Astrocyte (in vitro differentiated cells and primary cell): ENCODE measurements around the gene GJB5. TPM values are rescaled to one million over a fixed set of nuclear protein-coding genes. Genes with fewer than 3 reads are reported as not detected.

Source experiments
- DNase-seq: peaks from one replicate; pipeline ENCODE4 v3.0.0-alpha.2; 2010; ENCODE audit warnings: low read depth
- FAIRE-seq: peaks from 2 replicates; lab custom pipeline; 2011; peaks lifted over from hg19 to GRCh38; lab: Jason Lieb, UNC
- H2AFZ ChIP-seq: 2 replicates; pipeline ENCODE4 v1.6.0; 2012; ENCODE audit warnings: low read depth, low read length, inconsistent platforms
- H3K27ac ChIP-seq: 2 replicates; pipeline ENCODE4 v1.5.1; 2011; ENCODE audit warnings: low read depth, low read length, inconsistent platforms
- H3K27me3 ChIP-seq: 2 replicates; pipeline ENCODE4 v1.6.0; 2011; ENCODE audit warnings: low read length, inconsistent platforms; ENCODE audit not compliant: insufficient read depth
- H3K36me3 ChIP-seq: 2 replicates; pipeline ENCODE4 v1.5.1; 2011; ENCODE audit warnings: low read length, inconsistent platforms; ENCODE audit not compliant: insufficient read depth
- H3K4me1 ChIP-seq: 2 replicates; pipeline ENCODE4 v1.5.1; 2011; ENCODE audit warnings: low read length, inconsistent platforms; ENCODE audit not compliant: insufficient read depth
- H3K4me2 ChIP-seq: 2 replicates; pipeline ENCODE4 v1.6.0; 2012; ENCODE audit warnings: low read length, inconsistent platforms
- H3K4me3 ChIP-seq: 2 replicates; pipeline ENCODE4 v1.5.1; 2011; ENCODE audit warnings: low read depth, mild to moderate bottlenecking, low read length, inconsistent platforms; ENCODE audit not compliant: insufficient read depth
- H3K79me2 ChIP-seq: 2 replicates; pipeline ENCODE4 v1.6.0; 2012; ENCODE audit warnings: mild to moderate bottlenecking, low read length, inconsistent platforms; ENCODE audit not compliant: insufficient read depth
- H3K9ac ChIP-seq: 2 replicates; pipeline ENCODE4 v1.6.0; 2012; ENCODE audit warnings: mild to moderate bottlenecking, low read length, inconsistent platforms
- H3K9me3 ChIP-seq: 2 replicates; pipeline ENCODE4 v1.5.1; 2012; ENCODE audit warnings: low read depth, mild to moderate bottlenecking, low read length, inconsistent platforms; ENCODE audit not compliant: insufficient read depth
- H4K20me1 ChIP-seq: 2 replicates; pipeline ENCODE4 v1.6.0; 2012; ENCODE audit warnings: low read length, inconsistent platforms; ENCODE audit not compliant: insufficient read depth
- H3K27ac Mint-ChIP-seq: one replicate; pipeline ENCODE4 v1.8.0; 2021; ENCODE audit warnings: mild to moderate bottlenecking, mixed read lengths; ENCODE audit not compliant: unreplicated experiment
- H3K27me3 Mint-ChIP-seq: one replicate; pipeline ENCODE4 v1.8.0; 2021; ENCODE audit warnings: low read depth, mixed read lengths; ENCODE audit not compliant: unreplicated experiment
- H3K36me3 Mint-ChIP-seq: one replicate; pipeline ENCODE4 v1.8.0; 2021; ENCODE audit warnings: low read depth, mixed read lengths; ENCODE audit not compliant: unreplicated experiment
- H3K4me1 Mint-ChIP-seq: one replicate; pipeline ENCODE4 v1.8.0; 2021; ENCODE audit warnings: low read depth, mixed read lengths; ENCODE audit not compliant: unreplicated experiment
- H3K4me3 Mint-ChIP-seq: one replicate; pipeline ENCODE4 v1.8.0; 2021; ENCODE audit warnings: mild to moderate bottlenecking, moderate library complexity, mixed read lengths; ENCODE audit not compliant: unreplicated experiment
- H3K9me3 Mint-ChIP-seq: one replicate; pipeline ENCODE4 v1.8.0; 2021; ENCODE audit warnings: mild to moderate bottlenecking, mixed read lengths; ENCODE audit not compliant: unreplicated experiment
- CTCF ChIP-seq: IDR thresholded peaks from 2 replicates; pipeline ENCODE4 v1.5.1; 2011; ENCODE audit warnings: low read depth, mild to moderate bottlenecking, inconsistent platforms, low read length, moderate library complexity; ENCODE audit not compliant: insufficient read depth
- EZH2 ChIP-seq: IDR thresholded peaks from 2 replicates; pipeline ENCODE4 v1.6.1; 2012; ENCODE audit warnings: mild to moderate bottlenecking, low read length, inconsistent platforms; ENCODE audit not compliant: insufficient read depth
- total RNA-seq: library from RNA; stranded (reverse); gene quantifications from 2 replicates; pipeline ENCODE4 v1.2.1, GENCODE V29; 2021

The GJB5 gene
- total RNA-seq, 1 donor from 2014 or later, result not detected

GRCh38 chr1:34755961-34756360 lies 1.1 kb downstream of the GJB5 start:
- H3K4me3 Mint-ChIP-seq, result no peak overlapping the region
- no peaks in the 10 kb centered on the region for H4K20me1 ChIP-seq
- no peaks in the 10 kb centered on the region for H3K4me1 ChIP-seq
- no peak for TF ChIP-seq CTCF
- TF ChIP-seq EZH2, result no peak
- peaks cover 7% of the 10 kb centered on the region for H3K36me3 Mint-ChIP-seq
- H3K27ac ChIP-seq, result no peak overlapping the region
- H3K9me3 ChIP-seq, result no peaks in the 10 kb centered on the region
- no peak overlapping the region for H3K4me2 ChIP-seq
- H3K79me2 ChIP-seq, result no peaks in the 10 kb centered on the region
- no peak overlapping the region for H3K4me3 ChIP-seq
- H3K9ac ChIP-seq, result no peak overlapping the region
- DNase-seq (no peak), FAIRE-seq (no peak)
- peaks cover 22% of the 10 kb centered on the region for H3K27me3 Mint-ChIP-seq
- no peaks in the 10 kb centered on the region for H3K36me3 ChIP-seq
- peaks cover 2% of the 10 kb centered on the region for H3K4me1 Mint-ChIP-seq
- no peak overlapping the region for H3K27ac Mint-ChIP-seq
- no peak overlapping the region for H2AFZ ChIP-seq
- peaks cover 5% of the 10 kb centered on the region for H3K9me3 Mint-ChIP-seq
- H3K27me3 ChIP-seq, result no peaks in the 10 kb centered on the region

- Histone ChIP-seq H3K79me2 (no peaks in the 10 kb centered on the region), H3K9me3 (no peaks in the 10 kb centered on the region), H4K20me1 (no peaks in the 10 kb centered on the region), H3K4me1 (no peaks in the 10 kb centered on the region), H3K36me3 (no peaks in the 10 kb centered on the region), H3K9ac (no peak overlapping the region), H3K4me2 (no peak overlapping the region), H2AFZ (no peak overlapping the region), H3K27ac (no peak overlapping the region), H3K27me3 (no peaks in the 10 kb centered on the region), H3K4me3 (no peak overlapping the region)
- Mint-ChIP-seq H3K27ac (no peak overlapping the region), H3K4me3 (no peak overlapping the region), H3K9me3 (peaks cover 5% of the 10 kb centered on the region), H3K36me3 (peaks cover 7% of the 10 kb centered on the region), H3K4me1 (peaks cover 2% of the 10 kb centered on the region), H3K27me3 (peaks cover 16% of the 10 kb centered on the region)
- FAIRE-seq (no peak), DNase-seq (no peak)
- TF ChIP-seq CTCF (no peak), EZH2 (no peak)
Observed at GRCh38 chr1:34757386-34757785, 2.5 kb downstream of the GJB5 start.

- DNase-seq, result no peak
Observed at GRCh38 chr1:34758751-34759150, 3.9 kb downstream of the GJB5 start.

More at GRCh38 chr1:34758751-34759150, 3.9 kb downstream of the GJB5 start:
- Histone ChIP-seq H3K9ac (no peak overlapping the region), H3K4me3 (no peak overlapping the region), H3K27me3 (no peaks in the 10 kb centered on the region), H3K9me3 (no peaks in the 10 kb centered on the region), H3K4me1 (peaks cover 8% of the 10 kb centered on the region), H4K20me1 (no peaks in the 10 kb centered on the region), H2AFZ (no peak overlapping the region), H3K4me2 (no peak overlapping the region), H3K36me3 (no peaks in the 10 kb centered on the region), H3K79me2 (no peaks in the 10 kb centered on the region), H3K27ac (no peak overlapping the region)
- FAIRE-seq, result no peak
- H3K9me3 Mint-ChIP-seq, result peaks cover 1% of the 10 kb centered on the region
- peaks cover 16% of the 10 kb centered on the region for H3K27me3 Mint-ChIP-seq
- H3K27ac Mint-ChIP-seq, result no peak overlapping the region
- H3K4me3 Mint-ChIP-seq, result no peak overlapping the region
- H3K4me1 Mint-ChIP-seq, result peaks cover 10% of the 10 kb centered on the region
- TF ChIP-seq CTCF (no peak), EZH2 (no peak)
- peaks cover 7% of the 10 kb centered on the region for H3K36me3 Mint-ChIP-seq
